ENCODE results near the gene SLC37A2.

- no peak for TF ChIP-seq CTCF (IDR thresholded peaks at IDR 0.05)
- TF ChIP-seq EZH2phosphoT487 (IDR thresholded peaks at IDR 0.05): no peak
- TF ChIP-seq EZH2 (IDR thresholded peaks at IDR 0.05): no peak
Observed at GRCh38 chr11:125071435-125071834, 8.3 kb downstream of the SLC37A2 start.
